Neural progenitor cell (in vitro differentiated cells): ENCODE measurements around the gene ILDR2. TPM values are rescaled to one million over a fixed set of nuclear protein-coding genes. Genes with fewer than 3 reads are reported as not detected.

Experiments used
- DNase-seq: peaks from one replicate; pipeline ENCODE4 v3.0.0-alpha.2; 2016; ENCODE audit warnings: low spot score
- H2AFZ ChIP-seq: fragments of 200-600 bp; sonication (generic); replicated peaks from 2 replicates; pipeline ENCODE4 v1.6.1; 2016; ENCODE audit warnings: antibody characterized with exemption
- H3F3A ChIP-seq: fragments of 200-600 bp; sonication (generic); 2 replicates; pipeline ENCODE4 v1.6.1; 2016; ENCODE audit warnings: antibody characterized with exemption, low read depth
- H3K27ac ChIP-seq: fragments of 200-600 bp; sonication (generic); 2 replicates; pipeline ENCODE4 v1.5.1; 2016; ENCODE audit warnings: mild to moderate bottlenecking
- H3K27me3 ChIP-seq: fragments of 200-600 bp; sonication (generic); 2 replicates; pipeline ENCODE4 v1.6.1; 2016; ENCODE audit warnings: mild to moderate bottlenecking, moderate library complexity
- H3K36me3 ChIP-seq: fragments of 200-600 bp; sonication (generic); 2 replicates; pipeline ENCODE4 v1.5.1; 2016
- H3K4me1 ChIP-seq: fragments of 200-600 bp; sonication (generic); 2 replicates; pipeline ENCODE4 v1.6.1; 2016; ENCODE audit warnings: mixed run types
- H3K4me2 ChIP-seq: fragments of 200-600 bp; sonication (generic); 2 replicates; pipeline ENCODE4 v1.6.1; 2016
- H3K4me3 ChIP-seq: fragments of 200-600 bp; sonication (generic); 2 replicates; pipeline ENCODE4 v1.5.1; 2016
- H3K79me2 ChIP-seq: fragments of 200-600 bp; sonication (generic); 2 replicates; pipeline ENCODE4 v1.6.1; 2016; ENCODE audit warnings: low read depth
- H3K9ac ChIP-seq: fragments of 200-600 bp; sonication (generic); 2 replicates; pipeline ENCODE4 v1.6.1; 2016
- H3K9me3 ChIP-seq: fragments of 200-600 bp; sonication (generic); 2 replicates; pipeline ENCODE4 v1.5.1; 2016; ENCODE audit warnings: low read depth
- H4K20me1 ChIP-seq: fragments of 200-600 bp; sonication (generic); 2 replicates; pipeline ENCODE4 v1.6.1; 2016; ENCODE audit warnings: low read depth
- H3K27ac Mint-ChIP-seq: 3 replicates; pipeline ENCODE4 v1.8.0; 2021; ENCODE audit warnings: mixed read lengths
- H3K27me3 Mint-ChIP-seq: 2 replicates; pipeline ENCODE4 v1.8.0; 2022; ENCODE audit warnings: low read depth, mild to moderate bottlenecking, inconsistent platforms, moderate library complexity, mixed read lengths; ENCODE audit not compliant: insufficient read depth
- H3K36me3 Mint-ChIP-seq: 3 replicates; pipeline ENCODE4 v1.8.0; 2021; ENCODE audit warnings: mixed read lengths
- H3K4me1 Mint-ChIP-seq: 3 replicates; pipeline ENCODE4 v1.8.0; 2021; ENCODE audit warnings: mixed read lengths
- H3K4me3 Mint-ChIP-seq: 3 replicates; pipeline ENCODE4 v1.8.0; 2021; ENCODE audit warnings: mild to moderate bottlenecking, moderate library complexity, mixed read lengths
- H3K9me3 Mint-ChIP-seq: 3 replicates; pipeline ENCODE4 v1.8.0; 2020; ENCODE audit warnings: mixed read lengths
- CTCF ChIP-seq: fragments of 200-600 bp; sonication (generic); IDR thresholded peaks from 2 replicates; pipeline ENCODE4 v1.5.1; 2017; ENCODE audit warnings: antibody characterized with exemption, mild to moderate bottlenecking
- EZH2 ChIP-seq: fragments of 200-600 bp; sonication (generic); IDR thresholded peaks from 2 replicates; pipeline ENCODE4 v1.6.1; 2017; ENCODE audit warnings: antibody characterized with exemption, mild to moderate bottlenecking, moderate library complexity
- EZH2phosphoT487 ChIP-seq: fragments of 200-600 bp; sonication (generic); IDR thresholded peaks from 2 replicates; pipeline ENCODE4 v1.6.1; 2017; ENCODE audit warnings: antibody characterized with exemption
- total RNA-seq: library from RNA; depleted of rRNA; stranded (reverse); fragments of >200 nt; gene quantifications from 2 replicates; pipeline ENCODE4 v1.2.3, GENCODE V29; 2015; ENCODE audit warnings: low replicate concordance

The ILDR2 gene
- total RNA-seq, 1 donor from 2014 or later = 42.1 TPM

- no peak overlapping the region for H3K4me3 ChIP-seq
- Mint-ChIP-seq H3K36me3 (peaks cover 66% of the 10 kb centered on the region), H3K4me1 (peaks cover 17% of the 10 kb centered on the region), H3K27ac (no peak overlapping the region), H3K9me3 (no peaks in the 10 kb centered on the region), H3K27me3 (peaks cover 2% of the 10 kb centered on the region), H3K4me3 (no peak overlapping the region)
- DNase-seq = no peak
- H3K79me2 ChIP-seq = no peaks in the 10 kb centered on the region
- H3K9ac ChIP-seq = no peak overlapping the region
- H3K9me3 ChIP-seq = no peaks in the 10 kb centered on the region
- TF ChIP-seq EZH2 = no peak
- no peak for TF ChIP-seq EZH2phosphoT487
- TF ChIP-seq CTCF = no peak
- H3K36me3 ChIP-seq = no peaks in the 10 kb centered on the region
- no peak overlapping the region for H3K27ac ChIP-seq
- no peaks in the 10 kb centered on the region for H3K27me3 ChIP-seq
- no peak overlapping the region for H3K4me2 ChIP-seq
- no peak overlapping the region for H2AFZ ChIP-seq
- H3K4me1 ChIP-seq = peaks cover 4% of the 10 kb centered on the region
- H4K20me1 ChIP-seq = no peaks in the 10 kb centered on the region
- H3F3A ChIP-seq = no peaks in the 10 kb centered on the region
Observed at GRCh38 chr1:166939741-166940375, 35.5 kb downstream of the ILDR2 start.

GRCh38 chr1:166937962-166938361, 37.4 kb downstream of the ILDR2 start:
- H3K4me3 ChIP-seq = no peak overlapping the region
- H4K20me1 ChIP-seq = no peaks in the 10 kb centered on the region
- Mint-ChIP-seq H3K4me3 (no peak overlapping the region), H3K36me3 (peaks cover 71% of the 10 kb centered on the region), H3K27ac (no peak overlapping the region), H3K9me3 (no peaks in the 10 kb centered on the region), H3K4me1 (peaks cover 11% of the 10 kb centered on the region), H3K27me3 (peaks cover 2% of the 10 kb centered on the region)
- no peak overlapping the region for H3K4me2 ChIP-seq
- TF ChIP-seq EZH2 = no peak
- TF ChIP-seq CTCF = no peak
- no peak for TF ChIP-seq EZH2phosphoT487
- no peak overlapping the region for H3K27ac ChIP-seq
- H2AFZ ChIP-seq = no peak overlapping the region
- peaks cover 14% of the 10 kb centered on the region for H3K4me1 ChIP-seq
- no peaks in the 10 kb centered on the region for H3K79me2 ChIP-seq
- DNase-seq = no peak
- H3K9ac ChIP-seq = no peak overlapping the region
- H3K27me3 ChIP-seq = no peaks in the 10 kb centered on the region
- H3K9me3 ChIP-seq = no peaks in the 10 kb centered on the region
- no peaks in the 10 kb centered on the region for H3K36me3 ChIP-seq
- no peaks in the 10 kb centered on the region for H3F3A ChIP-seq

DNA sequence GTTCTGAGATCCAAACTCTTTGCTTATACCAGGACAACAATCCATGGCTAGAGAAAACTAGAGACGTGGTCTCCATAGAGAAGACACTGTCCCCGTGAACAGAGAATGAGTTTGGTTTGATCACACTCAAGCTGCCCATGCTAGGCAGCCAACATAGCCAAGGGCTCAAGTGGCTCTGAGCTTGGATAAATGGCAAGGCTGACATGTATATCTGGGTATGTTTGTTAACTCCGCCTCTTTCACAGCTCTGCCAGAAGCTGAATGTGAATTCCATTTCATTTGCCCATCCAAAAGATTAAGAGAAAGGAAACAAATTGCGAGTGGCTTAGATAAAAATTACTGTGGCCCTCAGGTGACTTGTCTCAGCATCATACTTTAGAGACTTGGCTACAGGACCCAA, 38.0 kb downstream of the ILDR2 start:
- H3K4me1 Mint-ChIP-seq = peaks cover 11% of the 10 kb centered on the region
- H3K27me3 Mint-ChIP-seq = peaks cover 4% of the 10 kb centered on the region

More for the DNA sequence above, 38.0 kb downstream of the ILDR2 start:
- Histone ChIP-seq H2AFZ (no peak overlapping the region), H3K27ac (no peak overlapping the region), H3K27me3 (no peaks in the 10 kb centered on the region), H3K79me2 (no peaks in the 10 kb centered on the region), H3K4me1 (peaks cover 14% of the 10 kb centered on the region), H3K4me3 (no peak overlapping the region), H4K20me1 (no peaks in the 10 kb centered on the region), H3K9me3 (no peaks in the 10 kb centered on the region), H3K4me2 (no peak overlapping the region), H3K9ac (no peak overlapping the region), H3F3A (no peaks in the 10 kb centered on the region), H3K36me3 (no peaks in the 10 kb centered on the region)
- Mint-ChIP-seq H3K4me3 (no peak overlapping the region), H3K9me3 (no peaks in the 10 kb centered on the region), H3K27ac (no peak overlapping the region), H3K36me3 (peaks cover 68% of the 10 kb centered on the region)
- DNase-seq = no peak
- TF ChIP-seq CTCF = no peak
